Endodermal cell (in vitro differentiated cells): ENCODE measurements around the gene CAPN10. TPM values are rescaled to one million over a fixed set of nuclear protein-coding genes. Genes with fewer than 3 reads are reported as not detected.

Source experiments
- DNase-seq: peaks from one replicate; pipeline ENCODE4 v3.0.0-alpha.2; 2017
- H3K27ac ChIP-seq: 2 replicates; pipeline ENCODE4 v1.5.1; 2013; ENCODE audit warnings: mild to moderate bottlenecking, low read depth, low read length, moderate library complexity
- H3K27me3 ChIP-seq: 2 replicates; pipeline ENCODE4 v1.6.1; 2013; ENCODE audit warnings: mild to moderate bottlenecking, low read length, moderate library complexity; ENCODE audit not compliant: insufficient read depth, control insufficient read depth, poor library complexity, severe bottlenecking
- H3K36me3 ChIP-seq: 2 replicates; pipeline ENCODE4 v1.7.0; 2013; ENCODE audit warnings: mild to moderate bottlenecking, low read length, moderate library complexity; ENCODE audit not compliant: control insufficient read depth, insufficient read depth
- H3K4me1 ChIP-seq: one replicate; pipeline ENCODE4 v1.7.0; 2013; ENCODE audit warnings: low read length; ENCODE audit not compliant: control insufficient read depth, insufficient read depth
- H3K4me3 ChIP-seq: 2 replicates; pipeline ENCODE4 v1.5.1; 2013; ENCODE audit warnings: mild to moderate bottlenecking, low read length, moderate library complexity
- H3K9ac ChIP-seq: 2 replicates; pipeline ENCODE4 v1.6.1; 2013; ENCODE audit warnings: mild to moderate bottlenecking, low read length, moderate library complexity; ENCODE audit not compliant: poor library complexity, severe bottlenecking; ENCODE audit errors: extremely low read depth
- H3K9me3 ChIP-seq: 2 replicates; pipeline ENCODE4 v1.6.1; 2013; ENCODE audit warnings: mild to moderate bottlenecking, low read length, moderate library complexity; ENCODE audit not compliant: control insufficient read depth
- H3K27ac Mint-ChIP-seq: 2 replicates; pipeline ENCODE4 v1.8.0; 2020; ENCODE audit warnings: mixed read lengths
- H3K27me3 Mint-ChIP-seq: 2 replicates; pipeline ENCODE4 v1.8.0; 2021; ENCODE audit warnings: mild to moderate bottlenecking, mixed read lengths; ENCODE audit not compliant: insufficient read depth
- H3K36me3 Mint-ChIP-seq: 2 replicates; pipeline ENCODE4 v1.8.0; 2020; ENCODE audit warnings: low read depth, mixed read lengths
- H3K4me1 Mint-ChIP-seq: 2 replicates; pipeline ENCODE4 v1.8.0; 2020; ENCODE audit warnings: mixed read lengths
- H3K4me3 Mint-ChIP-seq: 2 replicates; pipeline ENCODE4 v1.8.0; 2020; ENCODE audit warnings: mild to moderate bottlenecking, moderate library complexity, mixed read lengths
- H3K9me3 Mint-ChIP-seq: 2 replicates; pipeline ENCODE4 v1.8.0; 2020; ENCODE audit warnings: mild to moderate bottlenecking, mixed read lengths
- WGBS, 2 experiments: methylation state at CpG; one replicate each; pipeline versions ENCODE4 v1.1.5 to v1.1.7; 2013; ENCODE audit warnings: missing lambda C conversion rate in 2 of 2, mixed read lengths in 1 of 2; ENCODE audit not compliant: insufficient coverage in 1 of 2, insufficient read length in 1 of 2; 5-methylcytosine and 5-hydroxymethylcytosine counted together
- total RNA-seq, 2 donors: library from RNA; stranded (reverse); fragmentation: NEBNext Ultra II Directional in 1 of 2; extraction: Animal tissue kit (Norgen Biotek cat#: 25700) in 1 of 2; gene quantifications; 2 replicates in 1 of 2; 3 replicates in 1 of 2; pipeline ENCODE4 v1.2.1, GENCODE V29; 2021
- TF ChIP-seq, protein P1 (sequence below): fragments of 200-600 bp; sonication (generic); conservative IDR thresholded peaks from 2 replicates; pipeline ENCODE4 v1.5.0; 2021; ENCODE audit warnings: antibody characterized with exemption, mild to moderate bottlenecking

CAPN10 gene
- total RNA-seq, 2 donors from 2014 or later: 58.9 to 61.9 TPM

DNA sequence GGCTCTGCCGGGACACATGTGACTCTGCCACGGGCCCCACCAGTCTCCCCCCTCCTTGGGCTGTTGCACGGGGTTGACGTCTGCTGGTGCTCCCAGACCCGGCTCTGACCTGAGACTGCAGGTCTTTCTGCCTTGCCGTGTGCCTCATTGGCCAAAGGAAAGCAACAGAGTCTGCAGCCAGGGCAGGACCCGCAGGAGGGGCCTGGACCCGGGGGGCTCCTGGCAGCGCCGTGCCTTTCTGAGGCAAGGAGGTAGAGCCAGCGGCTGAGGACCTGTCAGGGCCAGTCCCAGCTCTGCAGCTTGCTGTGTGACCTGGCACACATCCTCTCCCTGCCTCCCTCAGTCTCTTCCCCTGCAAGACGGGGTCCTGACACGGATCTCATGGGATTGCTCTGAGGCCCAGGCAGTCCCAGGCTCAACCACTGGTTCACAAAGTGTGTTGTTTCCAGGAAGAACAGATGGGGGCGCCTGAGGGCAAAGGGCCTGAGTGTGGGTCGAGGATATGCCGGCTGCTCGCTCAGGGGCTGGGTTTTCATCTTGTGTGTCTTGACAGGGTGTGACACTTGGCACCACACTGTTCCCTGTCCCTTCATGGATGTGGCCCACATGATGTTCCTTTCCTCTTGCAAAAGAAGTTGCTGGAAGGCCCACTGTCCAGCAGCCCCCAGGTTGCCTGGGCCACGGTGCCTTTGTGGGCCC is 9.0 kb downstream of the CAPN10 start:
- H3K4me1 ChIP-seq: no peaks in the 10 kb centered on the region
- H3K4me3 ChIP-seq: no peak overlapping the region
- H3K27me3 ChIP-seq: no peaks in the 10 kb centered on the region
- H3K27ac ChIP-seq: no peak overlapping the region
- DNase-seq: peak; percentile 89
- TF ChIP-seq, protein P1, sequence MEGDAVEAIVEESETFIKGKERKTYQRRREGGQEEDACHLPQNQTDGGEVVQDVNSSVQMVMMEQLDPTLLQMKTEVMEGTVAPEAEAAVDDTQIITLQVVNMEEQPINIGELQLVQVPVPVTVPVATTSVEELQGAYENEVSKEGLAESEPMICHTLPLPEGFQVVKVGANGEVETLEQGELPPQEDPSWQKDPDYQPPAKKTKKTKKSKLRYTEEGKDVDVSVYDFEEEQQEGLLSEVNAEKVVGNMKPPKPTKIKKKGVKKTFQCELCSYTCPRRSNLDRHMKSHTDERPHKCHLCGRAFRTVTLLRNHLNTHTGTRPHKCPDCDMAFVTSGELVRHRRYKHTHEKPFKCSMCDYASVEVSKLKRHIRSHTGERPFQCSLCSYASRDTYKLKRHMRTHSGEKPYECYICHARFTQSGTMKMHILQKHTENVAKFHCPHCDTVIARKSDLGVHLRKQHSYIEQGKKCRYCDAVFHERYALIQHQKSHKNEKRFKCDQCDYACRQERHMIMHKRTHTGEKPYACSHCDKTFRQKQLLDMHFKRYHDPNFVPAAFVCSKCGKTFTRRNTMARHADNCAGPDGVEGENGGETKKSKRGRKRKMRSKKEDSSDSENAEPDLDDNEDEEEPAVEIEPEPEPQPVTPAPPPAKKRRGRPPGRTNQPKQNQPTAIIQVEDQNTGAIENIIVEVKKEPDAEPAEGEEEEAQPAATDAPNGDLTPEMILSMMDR: peak; percentile 78
- no peaks in the 10 kb centered on the region for H3K9me3 Mint-ChIP-seq
- peaks cover 20% of the 10 kb centered on the region for H3K36me3 Mint-ChIP-seq
- no peaks in the 10 kb centered on the region for H3K27me3 Mint-ChIP-seq
- H3K4me1 Mint-ChIP-seq: no peaks in the 10 kb centered on the region
- no peak overlapping the region for H3K9ac ChIP-seq
- WGBS, 2 experiments: 82 to 83% methylated on average over 14 to 18 of the region's 18 CpGs
- peaks cover 15% of the 10 kb centered on the region for H3K36me3 ChIP-seq
- no peak overlapping the region for H3K4me3 Mint-ChIP-seq
- no peaks in the 10 kb centered on the region for H3K9me3 ChIP-seq
- H3K27ac Mint-ChIP-seq: no peak overlapping the region

DNA sequence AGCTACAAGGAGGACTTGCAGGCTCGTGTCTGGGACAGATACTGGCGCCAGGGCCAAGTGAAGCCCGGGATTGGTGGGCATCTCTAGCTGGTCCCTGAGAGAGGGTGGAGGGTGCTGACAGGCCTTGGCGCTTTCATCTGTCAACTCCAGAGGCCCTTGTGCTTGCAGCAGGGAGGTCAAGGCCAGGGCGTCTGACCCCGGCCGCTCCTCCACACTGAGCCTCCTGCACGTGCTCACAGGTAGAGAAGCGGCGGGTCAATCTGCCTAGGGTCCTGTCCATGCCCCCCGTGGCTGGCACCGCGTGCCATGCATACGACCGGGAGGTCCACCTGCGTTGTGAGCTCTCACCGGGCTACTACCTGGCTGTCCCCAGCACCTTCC is 9.5 kb downstream of the CAPN10 start:
- H3K4me3 ChIP-seq: no peak overlapping the region
- no peak overlapping the region for H3K27ac ChIP-seq
- no peaks in the 10 kb centered on the region for H3K9me3 ChIP-seq
- H3K4me1 Mint-ChIP-seq: no peaks in the 10 kb centered on the region
- peaks cover 12% of the 10 kb centered on the region for H3K36me3 ChIP-seq
- H3K4me1 ChIP-seq: no peaks in the 10 kb centered on the region
- H3K4me3 Mint-ChIP-seq: no peak overlapping the region
- H3K9ac ChIP-seq: no peak overlapping the region
- 92 to 97% methylated on average over 15 to 17 of the region's 17 CpGs for WGBS, 2 experiments
- peaks cover 16% of the 10 kb centered on the region for H3K36me3 Mint-ChIP-seq
- H3K27ac Mint-ChIP-seq: no peak overlapping the region
- TF ChIP-seq, protein P1: no peak
- no peaks in the 10 kb centered on the region for H3K27me3 ChIP-seq
- no peaks in the 10 kb centered on the region for H3K27me3 Mint-ChIP-seq
- DNase-seq: no peak
- no peaks in the 10 kb centered on the region for H3K9me3 Mint-ChIP-seq

DNA sequence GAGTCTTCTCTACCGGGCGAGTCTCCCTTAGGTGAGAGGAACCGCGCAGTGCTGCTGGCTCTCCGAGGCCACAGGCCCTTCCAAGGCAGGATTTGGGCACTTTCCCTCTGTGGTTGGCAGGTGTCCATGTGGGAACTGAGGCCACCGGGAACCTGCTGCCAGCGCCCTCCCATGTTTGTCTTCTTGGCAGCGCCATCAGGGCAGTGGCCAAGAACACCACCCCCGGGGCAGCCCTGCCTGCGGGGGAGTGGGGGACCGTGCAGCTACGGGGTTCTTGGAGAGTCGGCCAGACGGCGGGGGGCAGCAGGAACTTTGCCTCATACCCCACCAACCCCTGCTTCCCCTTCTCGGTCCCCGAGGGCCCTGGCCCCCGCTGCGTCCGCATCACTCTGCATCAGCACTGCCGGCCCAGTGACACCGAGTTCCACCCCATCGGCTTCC is 10.0 kb downstream of the CAPN10 start:
- TF ChIP-seq, protein P1: no peak
- no peak overlapping the region for H3K9ac ChIP-seq
- DNase-seq: no peak
- Mint-ChIP-seq H3K9me3 (no peaks in the 10 kb centered on the region), H3K36me3 (peaks cover 13% of the 10 kb centered on the region), H3K27me3 (no peaks in the 10 kb centered on the region), H3K27ac (no peak overlapping the region), H3K4me3 (no peak overlapping the region), H3K4me1 (no peaks in the 10 kb centered on the region)
- peaks cover 7% of the 10 kb centered on the region for H3K36me3 ChIP-seq
- no peak overlapping the region for H3K4me3 ChIP-seq
- H3K27ac ChIP-seq: no peak overlapping the region
- H3K27me3 ChIP-seq: no peaks in the 10 kb centered on the region
- H3K9me3 ChIP-seq: no peaks in the 10 kb centered on the region
- H3K4me1 ChIP-seq: no peaks in the 10 kb centered on the region
- WGBS, 2 experiments: 93 to 95% methylated on average over 5 to 23 of the region's 23 CpGs
